Stimulated activated CD4-positive, alpha-beta T cell treated with anti-CD3 and anti-CD28 coated beads, Interleukin-12 subunit alpha, Interleukin-12 subunit beta, amount 100 ng/mL, for 48 hours (primary cell): ENCODE measurements around the gene CD247.

Source experiments
- DNase-seq, 3 donors: peaks; one replicate each; pipeline ENCODE4 v3.0.0-alpha.2; 2020; ENCODE audit warnings: low read depth in 2 of 3, low spot score in 1 of 3

CD247 gene

GRCh38 chr1:167418391-167418790, 99.9 kb downstream of the CD247 start:
- no peak for DNase-seq

- no peak for DNase-seq
These were observed 101.8 kb downstream of the CD247 start for GRCh38 chr1:167416506-167416905.

DNA sequence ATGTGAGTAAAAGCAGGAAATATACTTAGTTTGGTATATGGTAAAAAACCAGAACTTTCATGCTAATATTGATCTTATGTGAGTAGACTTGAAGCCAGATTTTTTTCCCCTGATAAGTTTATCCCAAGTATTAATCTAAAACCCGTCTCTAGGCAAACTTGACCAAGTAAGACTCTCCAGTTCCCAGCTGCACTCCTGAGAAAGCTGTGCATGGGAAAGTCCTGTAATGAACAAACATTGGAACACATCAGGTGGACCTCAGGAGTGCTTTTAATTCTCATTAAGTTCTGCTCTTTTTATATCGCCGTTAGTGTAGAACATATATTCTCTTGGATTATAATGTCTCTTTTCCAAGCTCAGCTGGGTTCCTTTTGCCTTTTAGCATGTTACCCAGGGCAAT, 105.0 kb downstream of the CD247 start:
- no peak for DNase-seq

DNA sequence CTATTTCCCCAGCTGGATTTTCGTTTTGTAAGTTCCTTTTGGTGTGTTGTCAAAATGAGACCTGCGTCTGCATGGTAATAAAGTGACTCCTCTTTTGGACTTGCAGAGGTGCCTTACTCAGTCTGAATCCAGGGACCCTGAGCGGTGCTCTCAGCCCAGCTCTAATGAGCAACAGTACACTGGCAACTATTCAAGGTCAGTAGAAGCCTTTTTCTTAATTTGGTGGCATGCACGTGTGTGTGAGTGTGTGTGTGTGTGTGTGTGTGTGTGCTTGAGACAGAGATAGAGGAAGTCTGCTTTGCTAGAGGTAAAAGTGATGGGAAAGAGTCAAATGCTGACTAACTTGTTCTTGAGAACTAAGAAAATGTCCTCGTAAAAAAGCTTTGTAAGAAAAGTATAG, 105.4 kb downstream of the CD247 start:
- DNase-seq: no peak

GRCh38 chr1:167412072-167412471, 106.3 kb downstream of the CD247 start:
- no peak for DNase-seq

DNA sequence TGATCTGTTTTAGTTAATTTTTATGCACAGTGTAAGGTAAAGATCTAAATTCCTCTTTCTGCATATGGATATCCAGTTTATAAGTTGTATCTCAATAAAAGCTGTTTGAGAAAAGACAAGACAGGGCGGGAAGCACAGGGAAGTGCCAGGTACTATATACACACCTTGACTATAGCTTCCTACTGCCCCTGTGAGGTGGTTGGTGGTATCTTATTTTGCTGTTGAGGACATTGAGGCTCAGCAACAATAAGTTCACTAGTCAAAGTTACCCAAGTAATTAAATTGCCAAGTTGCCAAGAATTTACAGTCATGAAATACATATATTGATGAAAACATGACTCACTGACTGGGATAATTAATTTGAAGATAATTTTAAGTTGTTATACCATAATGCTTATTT, 109.1 kb downstream of the CD247 start:
- no peak for DNase-seq

DNA sequence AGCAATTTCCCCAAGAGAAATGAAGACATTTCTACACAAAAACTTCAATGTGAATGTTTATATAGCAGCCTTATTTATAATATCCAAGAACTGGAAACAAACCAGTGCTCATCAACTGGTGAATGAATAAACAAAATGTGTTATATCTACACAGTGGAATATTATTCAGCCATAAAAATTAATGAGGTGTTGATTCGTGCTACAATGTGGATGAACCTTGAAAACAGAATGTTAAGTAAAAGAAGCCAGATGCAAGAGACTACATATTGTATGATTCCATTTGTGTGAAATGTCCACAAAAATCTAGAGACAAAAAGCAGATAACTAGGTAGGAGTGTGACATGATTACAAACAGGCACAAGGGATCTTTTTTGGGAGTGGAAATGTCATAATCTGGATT, 110.0 kb downstream of the CD247 start:
- DNase-seq: no peak

DNA sequence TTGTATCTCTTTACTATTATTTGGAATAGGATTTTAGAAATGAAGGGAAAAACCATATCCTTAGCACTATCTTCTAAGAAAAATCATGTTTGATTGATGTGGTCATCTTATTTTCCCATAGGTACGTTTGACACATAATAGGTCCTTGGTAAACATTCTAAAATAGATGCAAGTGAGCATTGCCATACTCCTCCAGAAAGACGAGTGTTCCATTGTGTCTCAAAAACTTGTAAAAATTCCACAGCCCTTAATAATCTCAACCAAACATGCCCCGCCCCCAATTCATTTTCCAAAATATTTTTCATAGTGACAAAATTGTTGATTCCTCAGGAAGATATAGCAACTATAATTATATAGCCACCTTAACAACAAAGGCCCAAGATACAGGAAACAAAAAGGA, 113.4 kb downstream of the CD247 start:
- DNase-seq: no peak

DNA sequence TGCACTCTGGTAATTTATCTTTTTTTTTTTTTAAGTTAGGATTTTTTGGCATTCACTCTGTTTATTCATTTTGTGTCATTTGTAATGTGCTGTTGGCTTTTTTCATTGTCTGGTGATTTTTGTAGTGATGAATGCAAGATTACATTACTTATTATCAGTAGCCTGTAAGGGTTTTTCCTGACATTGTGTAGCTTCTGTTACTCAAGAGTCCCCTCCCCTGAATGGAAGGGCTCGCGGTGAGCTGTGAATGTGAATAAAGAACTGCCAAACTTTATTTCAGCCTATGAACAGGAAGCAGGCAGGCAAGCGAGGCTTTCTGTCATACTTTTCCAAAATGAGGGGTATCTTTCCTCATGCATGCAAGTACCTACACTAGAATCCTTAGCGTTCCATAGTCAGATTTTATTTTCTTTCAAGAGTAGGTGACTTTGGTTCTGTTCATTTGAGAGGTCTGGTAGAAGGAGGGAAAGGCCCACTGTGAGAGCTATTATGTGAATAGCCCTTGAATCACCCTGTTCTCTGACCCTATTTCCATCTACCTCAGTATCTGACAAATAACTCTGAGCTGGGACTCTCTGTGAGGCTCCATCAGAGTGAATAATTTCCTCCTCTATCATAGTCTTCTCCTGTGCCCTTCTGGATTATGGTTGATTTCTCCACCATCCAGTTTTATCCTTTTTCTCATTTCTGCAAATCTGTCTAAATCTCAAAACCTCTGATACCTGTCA, 114.0 kb downstream of the CD247 start:
- no peak for DNase-seq

GRCh38 chr1:167401260-167401873, 117.0 kb downstream of the CD247 start:
- peak in 2 of 3 donors; percentile 20 to 22 for DNase-seq

DNA sequence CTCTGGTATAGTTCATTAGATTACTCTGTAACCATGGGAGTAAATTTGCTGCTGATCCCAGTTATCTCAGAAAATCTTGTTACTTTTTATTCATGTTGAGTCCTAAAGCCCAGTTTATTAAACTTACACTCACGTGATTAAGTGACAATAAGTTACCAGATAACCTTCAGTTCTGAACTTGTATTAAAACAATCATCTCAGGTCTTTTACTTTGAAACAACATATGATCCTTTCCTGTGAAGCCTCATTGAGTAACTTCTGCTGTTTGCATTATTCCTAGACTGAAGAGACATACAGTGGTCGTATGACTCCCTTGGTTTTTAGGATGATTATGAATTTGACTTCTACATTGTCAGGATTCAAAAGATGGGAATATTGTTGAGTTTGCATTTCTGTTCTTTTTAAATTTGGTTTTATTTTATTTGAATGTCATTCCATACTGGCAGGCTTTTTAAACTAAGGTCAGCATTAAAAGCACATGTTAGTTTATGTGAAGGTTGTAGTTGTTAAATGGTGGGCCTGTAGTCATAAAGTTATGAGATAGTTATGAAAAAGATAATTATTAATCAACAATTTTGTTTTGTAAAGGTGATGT, 117.9 kb downstream of the CD247 start:
- DNase-seq: no peak

DNA sequence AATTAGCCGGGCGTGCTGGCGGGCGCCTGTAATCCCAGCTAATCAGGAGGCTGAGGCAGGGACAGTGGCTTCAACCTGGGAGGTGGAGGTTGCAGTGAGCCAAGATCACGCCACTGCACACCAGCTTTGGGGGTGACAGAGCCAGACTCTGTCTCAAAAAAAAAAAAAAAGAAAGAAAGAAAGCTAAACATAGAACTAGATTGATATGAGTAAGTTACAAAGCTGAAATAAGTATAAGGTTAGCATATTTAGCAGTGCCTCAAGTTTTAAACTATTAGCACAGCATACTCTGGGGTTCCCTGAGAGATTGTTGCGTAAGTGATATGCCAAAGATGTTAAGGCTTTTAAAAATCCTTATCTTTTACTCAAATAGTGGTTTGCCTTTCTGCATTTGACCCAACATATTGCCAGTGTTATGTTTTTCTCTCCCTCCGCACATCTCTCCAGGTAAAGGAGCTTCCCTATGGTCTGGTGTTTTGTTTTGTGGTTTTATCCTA, 126.1 kb downstream of the CD247 start:
- DNase-seq: no peak

DNA sequence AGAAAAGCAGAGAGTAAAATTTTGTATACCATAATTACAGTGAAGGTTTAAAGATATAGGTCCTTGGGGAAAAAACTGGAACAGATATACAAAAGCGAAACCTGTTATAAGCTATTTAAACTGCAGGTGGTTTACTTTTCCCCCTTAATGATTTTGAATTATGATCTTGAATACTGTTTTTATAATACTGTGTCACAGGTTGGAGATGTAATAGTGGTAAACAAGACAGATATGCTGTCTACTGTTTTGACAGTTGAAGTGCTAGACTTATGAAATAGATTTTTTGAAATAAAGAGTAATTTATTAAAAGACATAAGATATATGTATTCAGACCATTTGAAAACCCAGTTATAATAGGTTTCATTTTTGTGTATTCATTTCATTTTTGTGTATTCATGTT, 129.4 kb downstream of the CD247 start:
- no peak for DNase-seq

- DNase-seq: no peak
These were observed 130.9 kb downstream of the CD247 start for GRCh38 chr1:167387251-167387910.
